COLO668 (cell line): Measurements from ENCODE around the gene KCNC1.

Experiments
- DNase-seq: peaks from one replicate; lab custom pipeline; 2025; ENCODE audit not compliant: unreplicated experiment; lab: John Stamatoyannopoulos, UW

The KCNC1 gene

GRCh38 chr11:17734418-17734911, at the start of gene KCNC1:
TSS of gene KCNC1 (plus strand) at chr11:17734781. CDS start at chr11:17736003, 1,222 bp downstream.
- peak; percentile 83 for DNase-seq

GRCh38 chr11:17686231-17686980, 48.2 kb upstream of the KCNC1 start:
- DNase-seq, result peak; percentile 13

- DNase-seq, result no peak
Observed at GRCh38 chr11:17687946-17688670, 46.5 kb upstream of the KCNC1 start.

- DNase-seq, result no peak
Observed at GRCh38 chr11:17691550-17691949, 43.0 kb upstream of the KCNC1 start.

- DNase-seq, result no peak
Observed at GRCh38 chr11:17691976-17692375, 42.6 kb upstream of the KCNC1 start.

- no peak for DNase-seq
Observed at GRCh38 chr11:17692931-17693330, 41.6 kb upstream of the KCNC1 start.

GRCh38 chr11:17693531-17693930, 41.0 kb upstream of the KCNC1 start:
- no peak for DNase-seq

- no peak for DNase-seq
Observed at GRCh38 chr11:17694494-17695110, 40.0 kb upstream of the KCNC1 start.

GRCh38 chr11:17695454-17696441, 38.8 kb upstream of the KCNC1 start:
- peak; percentile 44 for DNase-seq

- no peak for DNase-seq
Observed at GRCh38 chr11:17696741-17697140, 37.8 kb upstream of the KCNC1 start.

GRCh38 chr11:17697175-17697949, 37.2 kb upstream of the KCNC1 start:
- no peak for DNase-seq

GRCh38 chr11:17699147-17700114, 35.1 kb upstream of the KCNC1 start:
- DNase-seq, result peak; percentile 15

- DNase-seq, result no peak
Observed at GRCh38 chr11:17700991-17701390, 33.6 kb upstream of the KCNC1 start.

GRCh38 chr11:17702876-17703275, 31.7 kb upstream of the KCNC1 start:
- no peak for DNase-seq

- DNase-seq, result no peak
Observed at GRCh38 chr11:17703951-17704350, 30.6 kb upstream of the KCNC1 start.

GRCh38 chr11:17707830-17708229, 26.8 kb upstream of the KCNC1 start:
- DNase-seq, result no peak

- no peak for DNase-seq
Observed at GRCh38 chr11:17711836-17712235, 22.7 kb upstream of the KCNC1 start.

GRCh38 chr11:17713851-17714250, 20.7 kb upstream of the KCNC1 start:
- DNase-seq, result no peak
